Measurements from ENCODE around the gene ACTG2. TPM values are rescaled to one million over a fixed set of nuclear protein-coding genes. Genes with fewer than 3 reads are reported as not detected.

ACTG2 gene
- total and polyA plus RNA-seq, 10 of the 15 experiments (the other 5 are each of a cell fraction or from before 2014, with no cell fraction given): 0.06 to 0.97 (median 0.12) TPM; not detected in 7

DNA sequence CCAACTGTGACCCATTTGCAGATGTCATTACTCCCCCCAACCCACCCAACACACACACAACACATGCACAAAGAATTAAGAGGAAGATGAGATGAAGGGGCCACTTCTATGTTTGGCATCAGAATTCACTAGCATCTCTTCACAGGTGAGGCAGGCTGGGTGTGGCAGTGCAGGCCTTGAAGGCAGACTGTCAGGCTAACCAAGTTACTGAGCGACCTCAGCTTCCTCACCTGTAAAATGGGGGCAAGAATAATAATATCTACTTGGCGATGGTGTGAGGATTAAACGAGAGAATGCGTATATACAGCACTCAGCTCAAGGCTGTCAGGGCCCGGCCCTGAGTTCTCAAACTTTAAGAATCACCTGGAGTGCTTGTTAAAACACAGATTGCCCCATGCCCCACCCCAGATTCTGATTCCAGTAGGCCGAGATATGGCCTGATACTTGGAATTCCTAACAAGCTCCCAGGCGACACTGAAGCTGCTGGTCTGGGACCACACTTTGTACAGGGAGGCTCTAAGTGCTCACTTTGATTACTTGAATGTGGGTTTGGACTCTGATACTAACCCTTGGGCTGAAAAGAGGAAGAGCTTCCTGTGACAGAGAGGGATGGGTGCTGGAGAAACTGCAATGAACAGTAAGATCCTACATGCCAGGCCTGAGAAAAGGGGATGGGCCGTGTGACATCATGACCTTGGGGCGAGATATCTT, 1.1 kb downstream of the ACTG2 start:
- H2AFZ ChIP-seq (ENCODE audit: control insufficient read depth, low read depth, low read length): no peak overlapping the region
- no peak overlapping the region for H3K4me2 ChIP-seq (ENCODE audit: control insufficient read depth, insufficient read depth)
- DNase-seq (ENCODE audit: low read depth, low spot score) (no peak), ATAC-seq (no peak), FAIRE-seq (no peak)
- H3K79me2 ChIP-seq (ENCODE audit: control insufficient read depth, insufficient read depth, low read length): no peaks in the 10 kb centered on the region
- RAD21 ChIA-PET (ENCODE audit: unreplicated experiment): no interaction called here
- peak; percentile 33; the same call in 1 of the 2 replicates for TF ChIP-seq SPI1 (IDR thresholded peaks at IDR 0.05; ENCODE audit: borderline replicate concordance, insufficient read depth, low read depth, low read length)
- TF ChIP-seq LARP7 (IDR thresholded peaks at IDR 0.05): no peak
- peaks cover 14% of the 10 kb centered on the region for H3K4me1 ChIP-seq (ENCODE audit: control insufficient read depth, insufficient read depth, low read length)
- H4K20me1 ChIP-seq (ENCODE audit: control insufficient read depth, insufficient read depth): no peaks in the 10 kb centered on the region
- BruUV-seq (replicated peaks): no TSS peak
- intact Hi-C loops (cut with micrococcal nuclease; ENCODE audit: unreplicated experiment) (no loop called here), in situ Hi-C loops (cut with MboI) (no loop called here)
- H3K9me3 ChIP-seq (replicated peaks; ENCODE audit: control insufficient read depth, insufficient read depth, low read length): no peaks in the 10 kb centered on the region
- H3K27ac ChIP-seq (ENCODE audit: control insufficient read depth, insufficient read depth): no peak overlapping the region
- WGBS (ENCODE audit: insufficient coverage, insufficient replicate concordance, low lambda C conversion rate, missing lambda C conversion rate): 74% methylated on average over 9 of the region's 9 CpGs
- no peaks in the 10 kb centered on the region for H3K27me3 ChIP-seq (replicated peaks in 1 of 2; ENCODE audit: control insufficient read depth in 2 of 2, insufficient read depth in 2 of 2, low read length in 1 of 2)
- H3K9ac ChIP-seq (ENCODE audit: control insufficient read depth, insufficient read depth, low read length): no peak overlapping the region
- POLR2A ChIA-PET: no interaction called here
- SMC1A ChIA-PET (ENCODE audit: uncharacterized antibody, unreplicated experiment): interaction anchor here (0.9 to 1.1 kb wide), 2 partner anchors 14 to 66 kb away, joined by 3 read pairs; no protein-coding TSS in a partner anchor
- CTCF ChIA-PET: interaction anchor here (0.6 kb wide), 1 partner anchor 66 kb away, joined by 3 read pairs; no protein-coding TSS in a partner anchor
- H3K4me3 ChIP-seq: no peak overlapping the region
- no peaks in the 10 kb centered on the region for H3K36me3 ChIP-seq (ENCODE audit: control insufficient read depth in 2 of 2, insufficient read depth in 2 of 2, low read length in 1 of 2)

DNA sequence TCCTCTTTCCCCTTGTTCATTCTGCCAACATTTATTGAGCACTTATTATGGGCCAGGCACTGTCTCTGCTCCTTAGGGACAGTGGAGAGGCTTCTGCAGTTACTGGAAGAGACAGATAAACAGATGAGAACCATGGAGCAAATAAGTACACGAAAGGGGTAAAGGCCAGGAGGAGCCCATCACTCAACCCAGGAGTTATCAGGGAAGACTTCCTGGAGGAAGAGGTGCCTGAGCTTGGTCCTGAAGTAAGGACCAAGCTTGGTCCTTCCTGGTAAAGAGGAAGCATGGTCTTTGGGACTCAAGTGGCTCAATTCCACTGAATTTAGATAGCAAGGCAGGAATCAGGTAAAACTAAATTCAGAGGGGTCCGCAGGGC, 1.7 kb downstream of the ACTG2 start:
- no peaks in the 10 kb centered on the region for H4K20me1 ChIP-seq (ENCODE audit: control insufficient read depth, insufficient read depth)
- H3K4me1 ChIP-seq (ENCODE audit: control insufficient read depth, insufficient read depth, low read length): peaks cover 14% of the 10 kb centered on the region
- ChIA-PET POLR2A (no interaction called here), RAD21 (ENCODE audit: unreplicated experiment) (interaction anchor here (0.9 kb wide), 1 partner anchor 13 kb away, joined by 3 read pairs; no protein-coding TSS in a partner anchor), CTCF (interaction anchor here (0.6 kb wide), 2 partner anchors 66 to 589 kb away, joined by 3 read pairs; partner anchors contain the start of genes CCDC142 and TTC31), SMC1A (ENCODE audit: uncharacterized antibody, unreplicated experiment) (interaction anchor here (1.1 kb wide), 1 partner anchor 67 kb away, joined by 3 read pairs; no protein-coding TSS in a partner anchor)
- H3K79me2 ChIP-seq (ENCODE audit: control insufficient read depth, insufficient read depth, low read length): no peaks in the 10 kb centered on the region
- no peak for DNase-seq (ENCODE audit: low read depth, low spot score)
- no peak for FAIRE-seq
- no peak for ATAC-seq
- H3K9me3 ChIP-seq (replicated peaks; ENCODE audit: control insufficient read depth, insufficient read depth, low read length): no peaks in the 10 kb centered on the region
- H3K27ac ChIP-seq (ENCODE audit: control insufficient read depth, insufficient read depth): no peak overlapping the region
- no peak for TF ChIP-seq NBN (IDR thresholded peaks at IDR 0.05)
- TF ChIP-seq HDAC2 (IDR thresholded peaks at IDR 0.05): no peak
- no peak for TF ChIP-seq KDM1A (IDR thresholded peaks at IDR 0.05; ENCODE audit: borderline replicate concordance)
- TF ChIP-seq, protein P1, sequence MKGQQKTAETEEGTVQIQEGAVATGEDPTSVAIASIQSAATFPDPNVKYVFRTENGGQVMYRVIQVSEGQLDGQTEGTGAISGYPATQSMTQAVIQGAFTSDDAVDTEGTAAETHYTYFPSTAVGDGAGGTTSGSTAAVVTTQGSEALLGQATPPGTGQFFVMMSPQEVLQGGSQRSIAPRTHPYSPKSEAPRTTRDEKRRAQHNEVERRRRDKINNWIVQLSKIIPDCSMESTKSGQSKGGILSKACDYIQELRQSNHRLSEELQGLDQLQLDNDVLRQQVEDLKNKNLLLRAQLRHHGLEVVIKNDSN (IDR thresholded peaks at IDR 0.05; ENCODE audit: borderline replicate concordance, extremely low read length, insufficient read depth, low read depth, low read length): no peak
- H3K27me3 ChIP-seq (replicated peaks in 1 of 2; ENCODE audit: control insufficient read depth in 2 of 2, insufficient read depth in 2 of 2, low read length in 1 of 2): no peaks in the 10 kb centered on the region
- H2AFZ ChIP-seq (ENCODE audit: control insufficient read depth, low read depth, low read length): no peak overlapping the region
- no peak overlapping the region for H3K4me2 ChIP-seq (ENCODE audit: control insufficient read depth, insufficient read depth)
- no peak overlapping the region for H3K9ac ChIP-seq (ENCODE audit: control insufficient read depth, insufficient read depth, low read length)
- in situ Hi-C loops (cut with MboI) (no loop called here), intact Hi-C loops (cut with micrococcal nuclease; ENCODE audit: unreplicated experiment) (no loop called here)
- 94% methylated on average over 2 of the region's 2 CpGs for WGBS (ENCODE audit: insufficient coverage, insufficient replicate concordance, low lambda C conversion rate, missing lambda C conversion rate)
- H3K4me3 ChIP-seq: no peak overlapping the region
- no TSS peak for BruUV-seq (replicated peaks)
- H3K36me3 ChIP-seq (ENCODE audit: control insufficient read depth in 2 of 2, insufficient read depth in 2 of 2, low read length in 1 of 2): no peaks in the 10 kb centered on the region
